Measurements from ENCODE around the gene LLGL1. TPM values are rescaled to one million over a fixed set of nuclear protein-coding genes. Genes with fewer than 3 reads are reported as not detected.

The LLGL1 gene
- total RNA-seq, 1 donor from 2014 or later = 15.1 TPM

DNA sequence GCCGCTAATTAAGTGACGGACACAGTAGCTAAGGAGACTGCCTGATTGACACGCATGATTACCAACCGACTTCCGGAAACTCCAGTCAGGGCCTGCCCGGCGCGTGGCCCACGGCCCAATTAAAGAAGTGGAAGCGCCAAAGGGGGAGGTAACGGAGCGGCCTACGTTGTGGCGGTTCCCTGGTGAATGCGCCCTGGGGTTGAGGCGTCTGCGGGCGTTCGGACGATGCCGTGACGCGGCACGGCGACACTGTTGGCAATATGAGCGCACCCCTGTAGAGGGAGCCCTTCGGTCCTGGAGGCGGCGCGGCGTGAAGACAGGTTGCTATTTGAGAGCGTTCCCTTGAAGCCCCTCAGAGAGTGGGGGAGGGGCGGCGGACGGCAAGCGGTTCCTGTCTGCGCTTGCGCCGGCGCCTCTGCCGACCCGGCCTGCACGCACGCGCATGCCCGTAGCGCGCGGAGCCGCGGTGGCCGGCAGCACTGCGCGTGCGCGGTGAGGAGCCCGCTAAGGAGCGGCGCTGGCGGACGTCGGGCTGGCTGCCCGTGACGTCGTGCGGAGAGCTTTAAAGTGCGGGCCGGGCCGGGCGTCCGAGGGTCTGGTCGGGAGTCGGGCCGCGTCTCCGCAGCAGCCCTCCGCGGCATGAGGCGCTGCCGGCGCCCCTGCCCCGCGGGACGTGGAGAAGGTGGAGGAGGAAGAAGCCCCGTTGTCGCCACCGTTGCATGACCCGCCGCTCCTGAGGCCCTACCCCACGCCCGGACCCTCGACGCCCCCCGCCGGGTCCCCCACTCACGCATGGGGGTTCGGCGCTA, 41.9 kb upstream of the LLGL1 start, which contains the start of gene ALKBH5:
ALKBH5 (plus strand) TSS at position 495 of the 809 bp plus-strand sequence. CDS start 416 bp downstream, outside the sequence.
- Histone ChIP-seq H3K27me3 (ENCODE audit: control insufficient read depth in 3 of 3, insufficient read depth in 3 of 3, low read length in 3 of 3) (no peaks in the 10 kb centered on the region), H3K9me3 (ENCODE audit: control insufficient read depth in 3 of 3, low read length in 3 of 3) (no peaks in the 10 kb centered on the region), H3K9ac (ENCODE audit: low read depth in 1 of 3, low read length in 3 of 3) (peak within 1 kb of the TSS; percentile 88 to 99 (median 95)), H3K4me1 (ENCODE audit: control insufficient read depth in 3 of 3, insufficient read depth in 3 of 3, low read length in 3 of 3) (peaks cover 47 to 51% (median 48%) of the 10 kb centered on the region in 3 donors), H3K4me3 (ENCODE audit: low read length in 3 of 3) (peak within 1 kb of the TSS; percentile 83 to 98 (median 95)), H3K27ac (ENCODE audit: low read depth, low read length) (peak within 1 kb of the TSS; percentile 99), H3K36me3 (ENCODE audit: control insufficient read depth in 3 of 3, insufficient read depth in 3 of 3, low read length in 3 of 3) (peaks cover 5 to 13% (median 7%) of the 10 kb centered on the region in 3 donors)

DNA sequence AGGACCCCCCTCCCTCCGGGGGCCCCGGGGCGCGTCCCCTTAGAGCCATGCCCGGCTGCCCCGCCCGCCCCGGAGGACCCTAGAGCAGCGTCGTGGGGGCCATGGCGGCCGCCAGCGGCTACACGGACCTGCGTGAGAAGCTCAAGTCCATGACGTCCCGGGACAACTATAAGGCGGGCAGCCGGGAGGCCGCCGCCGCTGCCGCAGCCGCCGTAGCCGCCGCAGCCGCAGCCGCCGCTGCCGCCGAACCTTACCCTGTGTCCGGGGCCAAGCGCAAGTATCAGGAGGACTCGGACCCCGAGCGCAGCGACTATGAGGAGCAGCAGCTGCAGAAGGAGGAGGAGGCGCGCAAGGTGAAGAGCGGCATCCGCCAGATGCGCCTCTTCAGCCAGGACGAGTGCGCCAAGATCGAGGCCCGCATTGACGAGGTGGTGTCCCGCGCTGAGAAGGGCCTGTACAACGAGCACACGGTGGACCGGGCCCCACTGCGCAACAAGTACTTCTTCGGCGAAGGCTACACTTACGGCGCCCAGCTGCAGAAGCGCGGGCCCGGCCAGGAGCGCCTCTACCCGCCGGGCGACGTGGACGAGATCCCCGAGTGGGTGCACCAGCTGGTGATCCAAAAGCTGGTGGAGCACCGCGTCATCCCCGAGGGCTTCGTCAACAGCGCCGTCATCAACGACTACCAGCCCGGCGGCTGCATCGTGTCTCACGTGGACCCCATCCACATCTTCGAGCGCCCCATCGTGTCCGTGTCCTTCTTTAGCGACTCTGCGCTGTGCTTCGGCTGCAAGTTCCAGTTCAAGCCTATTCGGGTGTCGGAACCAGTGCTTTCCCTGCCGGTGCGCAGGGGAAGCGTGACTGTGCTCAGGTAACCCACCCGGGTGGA, 41.0 kb upstream of the LLGL1 start:
- Histone ChIP-seq H3K27ac (ENCODE audit: low read depth, low read length) (peak overlapping the region; percentile 99), H3K27me3 (ENCODE audit: control insufficient read depth in 3 of 3, insufficient read depth in 3 of 3, low read length in 3 of 3) (no peaks in the 10 kb centered on the region), H3K9ac (ENCODE audit: low read depth in 1 of 3, low read length in 3 of 3) (peak overlapping the region; percentile 88 to 95 (median 89)), H3K4me1 (ENCODE audit: control insufficient read depth in 3 of 3, insufficient read depth in 3 of 3, low read length in 3 of 3) (peaks cover 52 to 57% (median 53%) of the 10 kb centered on the region in 3 donors), H3K36me3 (ENCODE audit: control insufficient read depth in 3 of 3, insufficient read depth in 3 of 3, low read length in 3 of 3) (peaks cover 5 to 13% (median 7%) of the 10 kb centered on the region in 3 donors), H3K9me3 (ENCODE audit: control insufficient read depth in 3 of 3, low read length in 3 of 3) (no peaks in the 10 kb centered on the region), H3K4me3 (ENCODE audit: low read length in 3 of 3) (peak overlapping the region; percentile 76 to 98 (median 95))

DNA sequence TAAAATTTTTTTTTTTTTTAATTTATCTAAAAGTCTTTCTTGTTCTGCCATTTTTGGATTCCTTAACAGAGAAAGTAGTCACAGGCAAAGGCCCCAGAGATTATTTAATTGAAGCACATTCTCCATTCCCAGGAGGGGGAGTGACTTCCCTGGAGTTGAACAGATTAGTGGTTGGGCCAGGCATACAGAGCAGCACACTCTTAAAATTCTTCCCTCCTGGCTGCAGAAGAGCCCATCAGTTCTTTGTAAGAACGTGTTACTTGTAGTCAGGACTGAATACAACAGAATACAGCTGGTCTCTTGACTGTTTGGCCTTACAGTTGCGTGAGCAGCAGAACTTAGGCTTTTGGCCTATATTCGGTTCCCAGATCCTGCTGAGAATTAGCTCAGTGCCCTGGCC, 40.0 kb upstream of the LLGL1 start:
- Histone ChIP-seq H3K36me3 (ENCODE audit: control insufficient read depth in 3 of 3, insufficient read depth in 3 of 3, low read length in 3 of 3) (peaks cover 5 to 13% (median 7%) of the 10 kb centered on the region in 3 donors), H3K9ac (ENCODE audit: low read depth in 1 of 3, low read length in 3 of 3) (peak overlapping the region; percentile 88 to 95 (median 89)), H3K27me3 (ENCODE audit: control insufficient read depth in 3 of 3, insufficient read depth in 3 of 3, low read length in 3 of 3) (no peaks in the 10 kb centered on the region), H3K27ac (ENCODE audit: low read depth, low read length) (peak overlapping the region; percentile 99), H3K9me3 (ENCODE audit: control insufficient read depth in 3 of 3, low read length in 3 of 3) (no peaks in the 10 kb centered on the region), H3K4me3 (ENCODE audit: low read length in 3 of 3) (peak overlapping the region; percentile 76 to 98 (median 95)), H3K4me1 (ENCODE audit: control insufficient read depth in 3 of 3, insufficient read depth in 3 of 3, low read length in 3 of 3) (peaks cover 62 to 67% (median 62%) of the 10 kb centered on the region in 3 donors)

DNA sequence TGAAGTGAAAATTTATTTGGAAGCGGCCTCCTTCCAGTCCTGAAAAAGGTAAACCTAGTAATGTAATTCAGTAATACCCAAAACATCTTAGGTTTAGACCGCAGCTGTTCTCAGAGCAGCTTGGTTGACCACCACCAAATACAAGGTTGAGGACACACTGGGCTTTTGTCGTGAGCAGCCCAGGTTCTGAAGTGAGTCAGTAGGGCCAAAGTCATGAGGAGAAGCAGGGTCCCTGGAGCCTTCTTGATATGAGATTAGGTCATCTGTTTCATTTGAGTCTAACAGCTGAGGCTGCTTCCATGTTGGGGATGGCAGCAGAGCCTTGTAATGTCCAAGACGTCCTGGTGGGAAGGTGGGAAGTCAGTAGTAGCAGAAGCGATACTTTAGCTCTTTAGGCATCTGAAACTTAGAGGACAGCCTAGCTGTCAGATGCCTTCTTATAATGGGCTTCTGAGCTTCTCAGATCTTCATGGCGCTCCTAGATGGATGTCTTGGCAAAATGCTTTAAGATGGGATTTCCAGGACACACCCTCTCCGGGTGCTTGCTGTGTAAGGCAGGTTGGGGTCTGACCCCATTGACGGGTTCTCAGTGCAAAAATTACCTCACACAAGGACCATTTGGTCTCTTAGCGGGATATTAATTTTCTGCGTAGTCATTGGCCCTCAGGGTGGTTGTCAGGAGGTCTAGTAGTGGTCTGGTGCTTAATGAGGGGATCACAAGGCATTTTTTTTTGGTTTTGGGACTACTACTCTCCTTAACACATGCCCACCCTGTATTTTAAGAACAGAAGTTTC, 39.4 kb upstream of the LLGL1 start:
- Histone ChIP-seq H3K9ac (ENCODE audit: low read depth in 1 of 3, low read length in 3 of 3) (peak overlapping the region; percentile 88 to 95 (median 89)), H3K9me3 (ENCODE audit: control insufficient read depth in 3 of 3, low read length in 3 of 3) (no peaks in the 10 kb centered on the region), H3K4me1 (ENCODE audit: control insufficient read depth in 3 of 3, insufficient read depth in 3 of 3, low read length in 3 of 3) (peaks cover 69 to 74% (median 69%) of the 10 kb centered on the region in 3 donors), H3K4me3 (ENCODE audit: low read length in 3 of 3) (peak overlapping the region; percentile 76 to 98 (median 95)), H3K27me3 (ENCODE audit: control insufficient read depth in 3 of 3, insufficient read depth in 3 of 3, low read length in 3 of 3) (no peaks in the 10 kb centered on the region), H3K27ac (ENCODE audit: low read depth, low read length) (peak overlapping the region; percentile 99), H3K36me3 (ENCODE audit: control insufficient read depth in 3 of 3, insufficient read depth in 3 of 3, low read length in 3 of 3) (peaks cover 5 to 13% (median 7%) of the 10 kb centered on the region in 3 donors)

GRCh38 chr17:18186627-18186982, 38.8 kb upstream of the LLGL1 start:
- peak overlapping the region; percentile 88 to 95 (median 89) for H3K9ac ChIP-seq (ENCODE audit: low read depth in 1 of 3, low read length in 3 of 3)
- H3K27ac ChIP-seq (ENCODE audit: low read depth, low read length) = peak overlapping the region; percentile 99
- H3K9me3 ChIP-seq (ENCODE audit: control insufficient read depth in 3 of 3, low read length in 3 of 3) = no peaks in the 10 kb centered on the region
- peaks cover 7 to 13% (median 8%) of the 10 kb centered on the region in 3 donors for H3K36me3 ChIP-seq (ENCODE audit: control insufficient read depth in 3 of 3, insufficient read depth in 3 of 3, low read length in 3 of 3)
- peak overlapping the region; percentile 76 to 98 (median 95) for H3K4me3 ChIP-seq (ENCODE audit: low read length in 3 of 3)
- H3K27me3 ChIP-seq (ENCODE audit: control insufficient read depth in 3 of 3, insufficient read depth in 3 of 3, low read length in 3 of 3) = no peaks in the 10 kb centered on the region
- H3K4me1 ChIP-seq (ENCODE audit: control insufficient read depth in 3 of 3, insufficient read depth in 3 of 3, low read length in 3 of 3) = peaks cover 73 to 78% (median 74%) of the 10 kb centered on the region in 3 donors

GRCh38 chr17:18187226-18187625, 38.2 kb upstream of the LLGL1 start:
- H3K9me3 ChIP-seq (ENCODE audit: control insufficient read depth in 3 of 3, low read length in 3 of 3) = no peaks in the 10 kb centered on the region
- peak overlapping the region; percentile 99 for H3K27ac ChIP-seq (ENCODE audit: low read depth, low read length)
- peak overlapping the region; percentile 76 to 98 (median 95) for H3K4me3 ChIP-seq (ENCODE audit: low read length in 3 of 3)
- peak overlapping the region; percentile 88 to 95 (median 89) for H3K9ac ChIP-seq (ENCODE audit: low read depth in 1 of 3, low read length in 3 of 3)
- H3K36me3 ChIP-seq (ENCODE audit: control insufficient read depth in 3 of 3, insufficient read depth in 3 of 3, low read length in 3 of 3) = peaks cover 7 to 13% (median 9%) of the 10 kb centered on the region in 3 donors
- H3K4me1 ChIP-seq (ENCODE audit: control insufficient read depth in 3 of 3, insufficient read depth in 3 of 3, low read length in 3 of 3) = peaks cover 74 to 78% (median 77%) of the 10 kb centered on the region in 3 donors
- no peaks in the 10 kb centered on the region for H3K27me3 ChIP-seq (ENCODE audit: control insufficient read depth in 3 of 3, insufficient read depth in 3 of 3, low read length in 3 of 3)

- Histone ChIP-seq H3K27ac (ENCODE audit: low read depth, low read length) (peak overlapping the region; percentile 99), H3K27me3 (ENCODE audit: control insufficient read depth in 3 of 3, insufficient read depth in 3 of 3, low read length in 3 of 3) (no peaks in the 10 kb centered on the region), H3K36me3 (ENCODE audit: control insufficient read depth in 3 of 3, insufficient read depth in 3 of 3, low read length in 3 of 3) (peaks cover 9 to 13% (median 10%) of the 10 kb centered on the region in 3 donors), H3K9ac (ENCODE audit: low read depth in 1 of 3, low read length in 3 of 3) (peak overlapping the region; percentile 88 to 95 (median 89)), H3K4me3 (ENCODE audit: low read length in 3 of 3) (peak overlapping the region; percentile 76 to 98 (median 95)), H3K9me3 (ENCODE audit: control insufficient read depth in 3 of 3, low read length in 3 of 3) (no peaks in the 10 kb centered on the region), H3K4me1 (ENCODE audit: control insufficient read depth in 3 of 3, insufficient read depth in 3 of 3, low read length in 3 of 3) (peaks cover 70 to 76% (median 75%) of the 10 kb centered on the region in 3 donors)
These were observed 37.3 kb upstream of the LLGL1 start for GRCh38 chr17:18187821-18188761.

DNA sequence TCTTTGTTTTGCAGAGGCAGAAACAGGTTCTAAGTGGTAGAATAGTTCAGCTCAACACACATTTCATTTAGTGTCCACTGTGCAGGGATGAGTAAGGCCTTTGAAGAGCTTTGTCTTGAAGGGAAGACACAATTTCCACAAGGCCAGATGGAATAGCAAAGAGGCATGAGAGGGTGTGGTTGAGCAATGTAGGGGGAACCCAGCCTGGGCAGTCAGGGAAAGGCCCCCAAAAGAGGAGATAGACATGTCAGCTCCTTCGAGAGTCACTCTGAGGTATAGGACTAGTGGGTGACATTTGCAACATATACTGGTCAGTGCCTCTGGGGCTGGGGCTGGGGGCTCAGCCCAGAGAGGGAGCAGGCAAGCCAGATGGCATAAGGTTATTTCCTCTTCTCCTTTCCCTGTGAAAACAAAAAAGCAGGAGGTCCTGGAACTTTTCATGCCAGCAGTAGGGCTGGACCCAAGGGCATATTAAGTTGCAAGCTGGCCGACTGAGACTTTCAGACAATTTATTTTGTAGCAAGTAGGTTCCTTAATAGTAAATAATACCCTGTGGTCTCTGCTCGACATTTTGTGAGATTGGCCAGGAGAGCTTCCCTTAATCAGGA, 34.7 kb upstream of the LLGL1 start:
- no peaks in the 10 kb centered on the region for H3K27me3 ChIP-seq (ENCODE audit: control insufficient read depth in 3 of 3, insufficient read depth in 3 of 3, low read length in 3 of 3)
- no peaks in the 10 kb centered on the region for H3K9me3 ChIP-seq (ENCODE audit: control insufficient read depth in 3 of 3, low read length in 3 of 3)
- H3K4me1 ChIP-seq (ENCODE audit: control insufficient read depth in 3 of 3, insufficient read depth in 3 of 3, low read length in 3 of 3) = peaks cover 64 to 74% (median 68%) of the 10 kb centered on the region in 3 donors
- peak overlapping the region; percentile 1 to 58 (median 54) for H3K9ac ChIP-seq (ENCODE audit: low read depth in 1 of 3, low read length in 3 of 3)
- peak overlapping the region; percentile 4 to 55 (median 37) for H3K4me3 ChIP-seq (ENCODE audit: low read length in 3 of 3)
- H3K27ac ChIP-seq (ENCODE audit: low read depth, low read length) = peak overlapping the region; percentile 62
- H3K36me3 ChIP-seq (ENCODE audit: control insufficient read depth in 3 of 3, insufficient read depth in 3 of 3, low read length in 3 of 3) = peaks cover 15 to 24% (median 19%) of the 10 kb centered on the region in 3 donors

Measured in skeletal muscle tissue (tissue), 4 donors.